Epithelial cell of esophagus (primary cell): ENCODE results near the gene YJEFN3.

ENCODE experiments used
- DNase-seq: peaks from one replicate; pipeline ENCODE4 v3.0.0; 2010; ENCODE audit warnings: low read depth
- H3K4me3 ChIP-seq: 2 replicates; pipeline ENCODE4 v1.5.1; 2011; ENCODE audit warnings: mild to moderate bottlenecking, low read length, control low read depth
- CTCF ChIP-seq: IDR thresholded peaks from 2 replicates; pipeline ENCODE4 v1.5.1; 2011; ENCODE audit warnings: low read depth, mild to moderate bottlenecking, low read length, control low read depth, inconsistent platforms; ENCODE audit not compliant: insufficient read depth; ENCODE audit errors: missing control alignments

YJEFN3 gene

GRCh38 chr19:19581391-19581790 is 52.7 kb downstream of the YJEFN3 start:
- H3K4me3 ChIP-seq, result no peak overlapping the region
- TF ChIP-seq CTCF, result no peak
- no peak for DNase-seq

- H3K4me3 ChIP-seq, result no peak overlapping the region
- no peak for TF ChIP-seq CTCF
- no peak for DNase-seq
Measured at GRCh38 chr19:19582471-19582870, 53.8 kb downstream of the YJEFN3 start.

- DNase-seq, result no peak
- no peak for TF ChIP-seq CTCF
- H3K4me3 ChIP-seq, result no peak overlapping the region
Measured at GRCh38 chr19:19584356-19584755, 55.6 kb downstream of the YJEFN3 start.
